Measurements from ENCODE around the gene ACAD9. TPM values are rescaled to one million over a fixed set of nuclear protein-coding genes. Genes with fewer than 3 reads are reported as not detected.

ACAD9 gene
- total RNA-seq, 2 experiments from 2014 or later: 69.5 to 88.5 TPM

DNA sequence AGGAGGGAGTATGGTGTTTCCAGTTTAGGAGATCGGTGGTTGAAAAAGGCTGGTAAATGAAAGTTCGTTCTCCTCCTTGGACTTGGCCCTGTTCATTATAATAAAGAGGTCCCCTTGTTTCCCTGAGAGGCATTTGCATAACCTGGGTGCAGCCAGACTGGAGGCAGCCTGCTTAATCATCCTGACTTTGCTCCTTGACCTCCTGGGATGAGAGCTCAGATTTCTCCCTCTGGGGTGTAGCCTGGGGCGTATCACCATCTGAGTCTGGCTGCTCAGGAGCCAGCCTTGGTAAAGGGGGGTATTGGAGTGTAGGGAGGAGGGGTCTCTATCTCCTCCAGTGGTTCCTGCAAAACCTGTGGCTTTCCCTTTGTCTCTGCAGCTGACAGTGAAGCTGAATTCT, 21.3 kb upstream of the ACAD9 start:
- Histone ChIP-seq H3K4me3 (ENCODE audit: low read depth, low read length, poor library complexity, severe bottlenecking) (no peak overlapping the region), H3K36me3 (ENCODE audit: insufficient read depth, low read length) (peaks cover 13% of the 10 kb centered on the region), H3K9me2 (ENCODE audit: insufficient read depth, low read length) (no peaks in the 10 kb centered on the region), H3K4me1 (ENCODE audit: insufficient read depth, low read length, poor library complexity, severe bottlenecking) (no peaks in the 10 kb centered on the region), H4K20me1 (ENCODE audit: insufficient read depth, low read length) (no peaks in the 10 kb centered on the region), H2AFZ (ENCODE audit: low read length) (no peak overlapping the region), H3K79me2 (ENCODE audit: insufficient read depth, low read depth, low read length) (no peaks in the 10 kb centered on the region), H3K4me2 (ENCODE audit: low read length) (no peak overlapping the region), H3K27ac (ENCODE audit: low read depth, low read length, poor library complexity, severe bottlenecking) (no peak overlapping the region), H3K9me3 (ENCODE audit: low read length) (peaks cover 39% of the 10 kb centered on the region)
- DNase-seq (ENCODE audit: low spot score): no peak
- POLR2A ChIA-PET: no interaction called here
- TF ChIP-seq CTCF (conservative IDR thresholded peaks at IDR 0.05; ENCODE audit: low read length): no peak
- no peak for TF ChIP-seq EZH2phosphoT487 (IDR thresholded peaks at IDR 0.05; ENCODE audit: borderline replicate concordance, low read depth, low read length)
- CTCF ChIA-PET (ENCODE audit: unreplicated experiment): no interaction called here
- intact Hi-C loops (cut with micrococcal nuclease; ENCODE audit: unreplicated experiment): no loop called here
- no TSS peak for BruUV-seq (replicated peaks)

DNA sequence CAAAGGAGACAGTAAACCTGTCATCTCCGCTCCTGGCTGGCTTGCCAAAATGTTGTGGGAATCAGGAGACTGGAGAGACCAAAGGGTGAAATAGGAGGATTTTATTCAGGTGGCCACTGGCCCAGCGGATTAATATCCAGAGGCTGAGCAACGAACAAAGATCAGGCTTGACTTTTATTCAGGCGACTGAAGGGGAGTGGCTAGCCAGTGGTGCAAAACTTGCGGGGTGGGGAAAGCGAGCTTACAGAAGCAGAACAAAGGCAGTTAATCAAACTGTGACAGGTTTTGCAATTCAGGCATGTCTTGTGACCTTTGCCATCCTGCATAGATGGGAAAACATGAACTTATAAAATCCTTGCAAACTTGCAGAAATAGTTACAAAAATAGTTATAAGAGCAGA, 19.8 kb upstream of the ACAD9 start:
- CTCF ChIA-PET (ENCODE audit: unreplicated experiment): no interaction called here
- Histone ChIP-seq H3K9me2 (ENCODE audit: insufficient read depth, low read length) (no peaks in the 10 kb centered on the region), H3K79me2 (ENCODE audit: insufficient read depth, low read depth, low read length) (no peaks in the 10 kb centered on the region), H3K4me3 (ENCODE audit: low read depth, low read length, poor library complexity, severe bottlenecking) (no peak overlapping the region), H4K20me1 (ENCODE audit: insufficient read depth, low read length) (no peaks in the 10 kb centered on the region), H3K9me3 (ENCODE audit: low read length) (peaks cover 32% of the 10 kb centered on the region), H3K4me1 (ENCODE audit: insufficient read depth, low read length, poor library complexity, severe bottlenecking) (no peaks in the 10 kb centered on the region), H3K4me2 (ENCODE audit: low read length) (no peak overlapping the region), H2AFZ (ENCODE audit: low read length) (no peak overlapping the region), H3K36me3 (ENCODE audit: insufficient read depth, low read length) (peaks cover 13% of the 10 kb centered on the region), H3K27ac (ENCODE audit: low read depth, low read length, poor library complexity, severe bottlenecking) (no peak overlapping the region)
- BruUV-seq (replicated peaks): no TSS peak
- no peak for TF ChIP-seq CTCF (conservative IDR thresholded peaks at IDR 0.05; ENCODE audit: low read length)
- TF ChIP-seq EZH2phosphoT487 (IDR thresholded peaks at IDR 0.05; ENCODE audit: borderline replicate concordance, low read depth, low read length): no peak
- intact Hi-C loops (cut with micrococcal nuclease; ENCODE audit: unreplicated experiment): no loop called here
- POLR2A ChIA-PET: interaction anchor here (0.6 kb wide), 1 partner anchor 1689 kb away, joined by 3 read pairs; no protein-coding TSS in a partner anchor
- DNase-seq (ENCODE audit: low spot score): peak; percentile 52

DNA sequence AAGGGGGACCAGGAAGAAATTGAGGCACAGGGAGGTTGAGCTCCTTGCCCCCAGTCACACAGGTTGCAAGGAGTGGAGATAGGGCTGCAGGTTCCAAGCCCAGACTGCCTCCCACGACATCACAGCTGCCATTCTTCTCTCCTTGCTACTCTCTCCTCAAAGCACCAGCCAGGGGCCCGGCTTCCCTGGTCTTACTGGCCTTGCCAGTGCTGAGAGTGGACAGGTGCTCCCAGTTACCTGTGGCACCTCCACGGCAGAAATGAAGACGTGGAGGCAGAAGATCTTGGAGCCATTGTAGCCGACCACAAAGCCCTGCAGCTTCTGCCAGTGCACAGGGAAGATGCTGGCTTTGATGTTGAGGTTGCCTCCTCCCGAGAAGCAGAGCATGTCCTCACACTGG, 17.9 kb upstream of the ACAD9 start:
- Histone ChIP-seq H3K79me2 (ENCODE audit: insufficient read depth, low read depth, low read length) (no peaks in the 10 kb centered on the region), H3K4me2 (ENCODE audit: low read length) (no peak overlapping the region), H2AFZ (ENCODE audit: low read length) (no peak overlapping the region), H3K27ac (ENCODE audit: low read depth, low read length, poor library complexity, severe bottlenecking) (no peak overlapping the region), H3K9me2 (ENCODE audit: insufficient read depth, low read length) (no peaks in the 10 kb centered on the region), H3K9me3 (ENCODE audit: low read length) (peaks cover 18% of the 10 kb centered on the region; the same call in 1 of the 2 replicates), H3K36me3 (ENCODE audit: insufficient read depth, low read length) (peaks cover 13% of the 10 kb centered on the region), H3K4me1 (ENCODE audit: insufficient read depth, low read length, poor library complexity, severe bottlenecking) (no peaks in the 10 kb centered on the region), H4K20me1 (ENCODE audit: insufficient read depth, low read length) (no peaks in the 10 kb centered on the region), H3K4me3 (ENCODE audit: low read depth, low read length, poor library complexity, severe bottlenecking) (no peak overlapping the region)
- no peak for TF ChIP-seq EZH2phosphoT487 (IDR thresholded peaks at IDR 0.05; ENCODE audit: borderline replicate concordance, low read depth, low read length)
- no peak for TF ChIP-seq CTCF (conservative IDR thresholded peaks at IDR 0.05; ENCODE audit: low read length)
- intact Hi-C loops (cut with micrococcal nuclease; ENCODE audit: unreplicated experiment): no loop called here
- ChIA-PET CTCF (ENCODE audit: unreplicated experiment) (no interaction called here), POLR2A (no interaction called here)
- no TSS peak for BruUV-seq (replicated peaks)
- DNase-seq (ENCODE audit: low spot score): no peak

Measured in OCI-LY7 (cell line).